IMR-90 (cell line): ENCODE measurements around the gene EXOC2. TPM values are rescaled to one million over a fixed set of nuclear protein-coding genes. Genes with fewer than 3 reads are reported as not detected.

Experiments used
- ATAC-seq: fragments of 200-7000 bp; cut with Tn5 transposase; 2 replicates; pipeline ENCODE4 v1.9.1; 2020; ENCODE audit warnings: low read depth, mild to moderate bottlenecking, moderate library complexity
- BruUV-seq: library from RNA; stranded (reverse); fragments of 400-500 nt; replicated peaks from 2 replicates; lab custom pipeline; 2021; lab: Mats Ljungman, UMichigan
- CTCF ChIA-PET: fragments of 300-600 bp; formaldehyde crosslinking; extraction: SDS; loops from one replicate; lab custom pipeline; 2021; ENCODE audit warnings: antibody characterized with exemption; lab: Yijun Ruan, JAX
- POLR2A ChIA-PET: fragments of 300-600 bp; sonication (Branson Sonifier 250); formaldehyde crosslinking; loops from one replicate; lab custom pipeline; 2022; ENCODE audit warnings: antibody characterized with exemption; ENCODE audit not compliant: unreplicated experiment; lab: Charles Lee
- DNase-seq: peaks from one replicate; pipeline ENCODE4 v3.0.0; 2013
- H2AFZ ChIP-seq: replicated peaks from 2 replicates; pipeline ENCODE3; 2013; ENCODE audit warnings: low read length, mild to moderate bottlenecking; ENCODE audit not compliant: poor library complexity
- H2AK5ac ChIP-seq: 2 replicates; pipeline ENCODE4 v1.6.1; 2013; ENCODE audit warnings: low read depth, low read length, inconsistent platforms
- H2AK9ac ChIP-seq: replicated peaks from 2 replicates; pipeline ENCODE3; 2013; ENCODE audit warnings: mild to moderate bottlenecking, low read depth, low read length, moderate library complexity; ENCODE audit not compliant: poor library complexity
- H2BK120ac ChIP-seq: 2 replicates; pipeline ENCODE4 v1.6.1; 2013; ENCODE audit warnings: low read depth, low read length, inconsistent platforms
- H2BK15ac ChIP-seq: 3 replicates; pipeline ENCODE4 v1.6.1; 2013; ENCODE audit warnings: low read depth, low read length, inconsistent platforms
- H2BK20ac ChIP-seq: 2 replicates; pipeline ENCODE4 v1.6.1; 2013; ENCODE audit warnings: low read depth, mild to moderate bottlenecking, inconsistent platforms, low read length, moderate library complexity
- H2BK5ac ChIP-seq: 2 replicates; pipeline ENCODE4 v1.6.1; 2013; ENCODE audit warnings: mild to moderate bottlenecking, low read depth, low read length, inconsistent platforms; ENCODE audit not compliant: poor library complexity, severe bottlenecking
- H3K14ac ChIP-seq: replicated peaks from 2 replicates; pipeline ENCODE4 v1.6.1; 2013; ENCODE audit warnings: low read depth, low read length, inconsistent platforms
- H3K18ac ChIP-seq: 2 replicates; pipeline ENCODE4 v1.6.1; 2013; ENCODE audit warnings: low read depth, low read length, control low read depth
- H3K23ac ChIP-seq: 2 replicates; pipeline ENCODE4 v1.6.1; 2013; ENCODE audit warnings: low read depth, low read length, inconsistent platforms
- H3K27ac ChIP-seq: 2 replicates; pipeline ENCODE4 v1.5.1; 2013; ENCODE audit warnings: mild to moderate bottlenecking, control low read depth, low read length; ENCODE audit not compliant: insufficient read depth
- H3K27me3 ChIP-seq: 2 replicates; pipeline ENCODE4 v1.6.1; 2013; ENCODE audit warnings: low read length; ENCODE audit not compliant: control insufficient read depth, insufficient read depth
- H3K36me3 ChIP-seq: 2 replicates; pipeline ENCODE4 v1.6.1; 2013; ENCODE audit warnings: low read length, mixed read lengths; ENCODE audit not compliant: control insufficient read depth, insufficient read depth
- H3K4ac ChIP-seq: 2 replicates; pipeline ENCODE4 v1.6.1; 2013; ENCODE audit warnings: low read depth, low read length, inconsistent platforms
- H3K4me1 ChIP-seq: 2 replicates; pipeline ENCODE4 v1.6.1; 2013; ENCODE audit warnings: low read length, mixed read lengths; ENCODE audit not compliant: control insufficient read depth, insufficient read depth
- H3K4me2 ChIP-seq: 2 replicates; pipeline ENCODE4 v1.6.1; 2013; ENCODE audit warnings: low read depth, mild to moderate bottlenecking, control low read depth, low read length, moderate library complexity
- H3K4me3 ChIP-seq: 2 replicates; pipeline ENCODE4 v1.5.1; 2013; ENCODE audit warnings: low read depth, mild to moderate bottlenecking, control low read depth, low read length, moderate library complexity; ENCODE audit not compliant: insufficient read depth
- H3K56ac ChIP-seq: 2 replicates; pipeline ENCODE4 v1.6.1; 2013; ENCODE audit warnings: low read length, inconsistent platforms; ENCODE audit not compliant: insufficient read depth; ENCODE audit errors: extremely low read depth
- H3K79me1 ChIP-seq, 2 experiments: 2 replicates each; pipeline ENCODE4 v1.6.1; 2013; ENCODE audit warnings: low read length in 2 of 2, inconsistent platforms in 1 of 2, low read depth in 1 of 2
- H3K9ac ChIP-seq: 2 replicates; pipeline ENCODE4 v1.6.1; 2013; ENCODE audit warnings: low read depth, low read length, control low read depth
- H3K9me1 ChIP-seq: 2 replicates; pipeline ENCODE4 v1.6.1; 2013; ENCODE audit warnings: low read length, inconsistent platforms; ENCODE audit not compliant: insufficient read depth
- H3K9me3 ChIP-seq: 2 replicates; pipeline ENCODE4 v1.6.1; 2013; ENCODE audit warnings: low read length; ENCODE audit not compliant: control insufficient read depth, insufficient read depth
- H4K20me1 ChIP-seq: 2 replicates; pipeline ENCODE4 v1.6.1; 2013; ENCODE audit warnings: low read length, inconsistent platforms; ENCODE audit not compliant: insufficient read depth
- H4K5ac ChIP-seq: 2 replicates; pipeline ENCODE4 v1.6.1; 2013; ENCODE audit warnings: mild to moderate bottlenecking, low read depth, low read length, control low read depth
- H4K8ac ChIP-seq, 2 experiments: 2 replicates each; pipeline ENCODE4 v1.6.1; 2013; ENCODE audit warnings: low read depth in 2 of 2, low read length in 2 of 2, control low read depth in 1 of 2, inconsistent platforms in 1 of 2
- H4K91ac ChIP-seq: 2 replicates; pipeline ENCODE4 v1.6.1; 2013; ENCODE audit warnings: low read depth, low read length, inconsistent platforms; ENCODE audit not compliant: insufficient read depth
- CHD1 ChIP-seq: IDR thresholded peaks from 2 replicates; pipeline ENCODE4 v1.6.1; 2012; ENCODE audit warnings: low read depth, low read length, improper control_type of control experiment
- MXI1 ChIP-seq: IDR thresholded peaks from 2 replicates; pipeline ENCODE4 v1.6.1; 2012; ENCODE audit warnings: low read depth, mild to moderate bottlenecking, low read length, moderate library complexity, borderline replicate concordance
- POLR2A ChIP-seq: IDR thresholded peaks from 2 replicates; pipeline ENCODE4 v1.6.1; 2012; ENCODE audit warnings: mild to moderate bottlenecking, low read depth, low read length
- RFX5 ChIP-seq: IDR thresholded peaks from 2 replicates; pipeline ENCODE4 v1.8.0; 2012; ENCODE audit warnings: low read depth, mild to moderate bottlenecking, low read length, moderate library complexity
- dilution Hi-C: fragments of 300-500 bp; cut with HindIII; formaldehyde crosslinking; loops from one replicate; pipeline ENCODE4 v1.14.3; 2018; ENCODE audit warnings: low sequenced_read_pairs; ENCODE audit not compliant: unreplicated experiment
- in situ Hi-C: fragments of 300-500 bp; cut with MboI; formaldehyde crosslinking; loops from 3 replicates; pipeline ENCODE4 v1.14.3; 2019; ENCODE audit warnings: low sequenced_read_pairs, inconsistent platforms, mixed read lengths
- intact Hi-C: fragments of 100-400 bp; cut with micrococcal nuclease; formaldehyde crosslinking; loops from 2 replicates; pipeline ENCODE4 v1.10.0; 2022
- polyA plus RNA-seq, 3 experiments: library from polyadenylated mRNA; depleted of rRNA; stranded (reverse); fragments of >200 nt; gene quantifications; 2 replicates each; pipeline ENCODE4 v1.2.3, GENCODE V29; 2012; ENCODE audit warnings: low replicate concordance in 1 of 3
- total RNA-seq: library from RNA; depleted of rRNA; stranded (reverse); fragments of >200 nt; gene quantifications from 2 replicates; pipeline ENCODE4 v1.2.3, GENCODE V29; 2012
- TF ChIP-seq, protein P1 (sequence below): fragments of 150-350 bp; IDR thresholded peaks from 2 replicates; pipeline ENCODE4 v1.6.1; 2017; ENCODE audit warnings: mild to moderate bottlenecking, antibody characterized with exemption, low read length, low read depth

EXOC2 gene
- total and polyA plus RNA-seq, 2 of the 4 experiments (the other 2 are of a cell fraction) = 13.1 to 37.3 TPM

DNA sequence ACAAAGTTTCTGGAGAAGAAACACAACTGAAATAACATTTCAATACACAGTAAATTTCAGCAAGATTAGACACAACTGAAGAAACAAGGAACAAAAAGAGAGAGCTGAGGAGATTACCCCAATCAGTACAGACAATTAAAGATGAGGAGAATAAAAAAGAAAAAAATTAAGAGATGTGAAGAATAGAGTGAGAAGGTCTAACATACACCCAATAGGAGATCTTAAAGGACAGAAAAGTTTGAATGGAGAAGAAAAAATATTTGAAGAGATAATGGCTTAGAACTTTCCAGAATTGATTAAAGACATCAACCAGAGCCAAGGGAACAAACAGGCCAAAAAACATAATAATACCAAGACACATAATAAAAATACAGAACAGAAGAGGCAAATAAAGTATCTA, 152.4 kb downstream of the EXOC2 start:
- H3K36me3 ChIP-seq = peaks cover 17% of the 10 kb centered on the region
- ATAC-seq = no peak
- no peak overlapping the region for H4K91ac ChIP-seq
- no peak overlapping the region for H3K14ac ChIP-seq
- H2BK120ac ChIP-seq = no peak overlapping the region
- no peaks in the 10 kb centered on the region for H3K4me1 ChIP-seq
- in situ Hi-C loops (no loop called here), intact Hi-C loops (no loop called here), dilution Hi-C loops (no loop called here)
- H3K4me3 ChIP-seq = no peak overlapping the region
- no peak for DNase-seq
- H3K9me1 ChIP-seq = 0 out of 2 replicates have a peak, but pooled peaks cover 2% of the 10 kb centered on the region
- no peak overlapping the region for H3K27ac ChIP-seq
- H2AFZ ChIP-seq = no peak overlapping the region
- H3K79me1 ChIP-seq = no peaks in the 10 kb centered on the region
- H2BK20ac ChIP-seq = no peak overlapping the region
- no peak overlapping the region for H2BK15ac ChIP-seq
- no peak overlapping the region for H2AK5ac ChIP-seq
- no peak overlapping the region for H2BK5ac ChIP-seq
- peaks cover 3% of the 10 kb centered on the region; the same call in 1 of the 2 replicates for H3K9me3 ChIP-seq
- no peak overlapping the region for H3K18ac ChIP-seq
- H4K5ac ChIP-seq = no peak overlapping the region
- H3K4ac ChIP-seq = no peak overlapping the region
- no TSS peak for BruUV-seq
- H4K20me1 ChIP-seq = no peaks in the 10 kb centered on the region
- ChIA-PET POLR2A (no interaction called here), CTCF (no interaction called here)
- H3K56ac ChIP-seq = no peak overlapping the region
- H3K27me3 ChIP-seq = no peaks in the 10 kb centered on the region
- no peak overlapping the region for H4K8ac ChIP-seq
- H3K9ac ChIP-seq = no peak overlapping the region
- H3K4me2 ChIP-seq = no peak overlapping the region
- TF ChIP-seq RFX5 = no peak
- TF ChIP-seq CHD1 = no peak
- TF ChIP-seq POLR2A = no peak
- TF ChIP-seq, protein P1, sequence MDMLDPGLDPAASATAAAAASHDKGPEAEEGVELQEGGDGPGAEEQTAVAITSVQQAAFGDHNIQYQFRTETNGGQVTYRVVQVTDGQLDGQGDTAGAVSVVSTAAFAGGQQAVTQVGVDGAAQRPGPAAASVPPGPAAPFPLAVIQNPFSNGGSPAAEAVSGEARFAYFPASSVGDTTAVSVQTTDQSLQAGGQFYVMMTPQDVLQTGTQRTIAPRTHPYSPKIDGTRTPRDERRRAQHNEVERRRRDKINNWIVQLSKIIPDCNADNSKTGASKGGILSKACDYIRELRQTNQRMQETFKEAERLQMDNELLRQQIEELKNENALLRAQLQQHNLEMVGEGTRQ = no peak
- no peak for TF ChIP-seq MXI1
- no peak overlapping the region for H2AK9ac ChIP-seq
- no peak overlapping the region for H3K23ac ChIP-seq
